ENCODE measurements around the gene PCID2.
"Not testable (repeated sequence)": the region's sequence is repeated elsewhere in the genome, so short reads cannot be mapped to it uniquely, and the experiment has no call there.

The PCID2 gene

DNA sequence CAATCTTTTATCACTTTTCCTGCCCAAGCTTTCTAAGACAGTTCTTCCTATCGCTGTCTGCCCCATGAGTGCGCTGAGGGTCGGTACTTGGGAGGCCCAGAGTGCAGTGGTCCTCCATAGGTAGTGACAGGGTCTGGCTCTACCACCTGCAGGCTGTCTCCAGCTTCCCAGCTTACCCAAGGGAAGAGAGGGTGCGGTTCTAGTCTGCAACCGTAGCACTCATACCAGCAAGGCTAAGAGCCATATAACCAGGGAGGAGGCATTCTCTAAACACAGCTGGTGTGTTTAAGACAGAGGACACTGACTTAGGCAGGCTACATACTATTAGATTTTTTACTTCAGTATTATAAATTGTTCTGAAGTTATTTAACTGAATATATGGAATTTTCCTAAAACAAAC lies 41.8 kb downstream of the PCID2 start:
- no peak for DNase-seq (ENCODE audit: low read depth)
- no peak overlapping the region for H3K4me3 ChIP-seq (ENCODE audit: low read depth, low read length)
- TF ChIP-seq, protein P1, sequence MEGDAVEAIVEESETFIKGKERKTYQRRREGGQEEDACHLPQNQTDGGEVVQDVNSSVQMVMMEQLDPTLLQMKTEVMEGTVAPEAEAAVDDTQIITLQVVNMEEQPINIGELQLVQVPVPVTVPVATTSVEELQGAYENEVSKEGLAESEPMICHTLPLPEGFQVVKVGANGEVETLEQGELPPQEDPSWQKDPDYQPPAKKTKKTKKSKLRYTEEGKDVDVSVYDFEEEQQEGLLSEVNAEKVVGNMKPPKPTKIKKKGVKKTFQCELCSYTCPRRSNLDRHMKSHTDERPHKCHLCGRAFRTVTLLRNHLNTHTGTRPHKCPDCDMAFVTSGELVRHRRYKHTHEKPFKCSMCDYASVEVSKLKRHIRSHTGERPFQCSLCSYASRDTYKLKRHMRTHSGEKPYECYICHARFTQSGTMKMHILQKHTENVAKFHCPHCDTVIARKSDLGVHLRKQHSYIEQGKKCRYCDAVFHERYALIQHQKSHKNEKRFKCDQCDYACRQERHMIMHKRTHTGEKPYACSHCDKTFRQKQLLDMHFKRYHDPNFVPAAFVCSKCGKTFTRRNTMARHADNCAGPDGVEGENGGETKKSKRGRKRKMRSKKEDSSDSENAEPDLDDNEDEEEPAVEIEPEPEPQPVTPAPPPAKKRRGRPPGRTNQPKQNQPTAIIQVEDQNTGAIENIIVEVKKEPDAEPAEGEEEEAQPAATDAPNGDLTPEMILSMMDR (IDR thresholded peaks at IDR 0.05; ENCODE audit: control insufficient read depth, extremely low read depth, insufficient read depth): no peak

DNA sequence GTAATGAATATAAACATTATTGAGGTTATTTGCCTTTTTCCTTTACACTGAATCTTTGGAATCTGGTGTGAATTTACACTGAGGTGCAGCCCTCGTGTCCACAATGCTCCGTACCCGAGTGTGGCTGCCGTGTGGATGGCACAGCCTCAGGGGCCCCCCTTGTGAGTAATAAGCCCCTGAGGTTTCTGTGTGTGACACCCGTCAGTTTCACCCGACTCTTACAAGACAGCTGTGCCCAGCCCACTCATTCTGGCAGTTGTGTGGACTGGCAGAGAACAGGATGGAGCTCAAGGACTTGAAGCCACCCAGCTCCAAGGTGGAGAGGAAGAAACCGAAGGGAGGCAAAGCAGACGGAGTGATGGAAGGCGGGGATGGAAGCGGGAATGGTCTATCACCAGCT lies 42.2 kb downstream of the PCID2 start:
- H3K4me3 ChIP-seq (ENCODE audit: low read depth, low read length): no peak overlapping the region
- DNase-seq (ENCODE audit: low read depth): no peak
- TF ChIP-seq, protein P1 (IDR thresholded peaks at IDR 0.05; ENCODE audit: control insufficient read depth, extremely low read depth, insufficient read depth): no peak

DNA sequence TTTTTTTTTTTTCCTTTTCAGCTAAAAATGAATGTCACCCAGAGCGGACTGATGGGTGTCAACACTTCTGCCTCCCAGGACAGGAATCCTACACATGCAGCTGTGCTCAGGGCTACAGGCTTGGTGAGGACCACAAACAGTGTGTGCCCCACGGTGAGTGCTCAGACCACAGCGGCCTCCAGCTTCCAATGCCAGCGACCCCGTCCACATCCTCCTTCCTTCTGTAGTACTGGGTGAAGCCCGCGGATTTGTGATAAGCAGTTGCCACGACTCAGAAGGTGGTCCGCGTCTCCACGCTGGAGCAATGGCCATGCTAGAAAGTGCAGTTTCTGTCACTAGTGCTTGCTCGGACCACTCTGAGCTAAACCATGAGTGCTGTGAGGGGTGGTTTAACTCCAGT lies 44.0 kb downstream of the PCID2 start:
- TF ChIP-seq, protein P1 (IDR thresholded peaks at IDR 0.05; ENCODE audit: control insufficient read depth, extremely low read depth, insufficient read depth): no peak
- DNase-seq (ENCODE audit: low read depth): no peak
- no peak overlapping the region for H3K4me3 ChIP-seq (ENCODE audit: low read depth, low read length)

DNA sequence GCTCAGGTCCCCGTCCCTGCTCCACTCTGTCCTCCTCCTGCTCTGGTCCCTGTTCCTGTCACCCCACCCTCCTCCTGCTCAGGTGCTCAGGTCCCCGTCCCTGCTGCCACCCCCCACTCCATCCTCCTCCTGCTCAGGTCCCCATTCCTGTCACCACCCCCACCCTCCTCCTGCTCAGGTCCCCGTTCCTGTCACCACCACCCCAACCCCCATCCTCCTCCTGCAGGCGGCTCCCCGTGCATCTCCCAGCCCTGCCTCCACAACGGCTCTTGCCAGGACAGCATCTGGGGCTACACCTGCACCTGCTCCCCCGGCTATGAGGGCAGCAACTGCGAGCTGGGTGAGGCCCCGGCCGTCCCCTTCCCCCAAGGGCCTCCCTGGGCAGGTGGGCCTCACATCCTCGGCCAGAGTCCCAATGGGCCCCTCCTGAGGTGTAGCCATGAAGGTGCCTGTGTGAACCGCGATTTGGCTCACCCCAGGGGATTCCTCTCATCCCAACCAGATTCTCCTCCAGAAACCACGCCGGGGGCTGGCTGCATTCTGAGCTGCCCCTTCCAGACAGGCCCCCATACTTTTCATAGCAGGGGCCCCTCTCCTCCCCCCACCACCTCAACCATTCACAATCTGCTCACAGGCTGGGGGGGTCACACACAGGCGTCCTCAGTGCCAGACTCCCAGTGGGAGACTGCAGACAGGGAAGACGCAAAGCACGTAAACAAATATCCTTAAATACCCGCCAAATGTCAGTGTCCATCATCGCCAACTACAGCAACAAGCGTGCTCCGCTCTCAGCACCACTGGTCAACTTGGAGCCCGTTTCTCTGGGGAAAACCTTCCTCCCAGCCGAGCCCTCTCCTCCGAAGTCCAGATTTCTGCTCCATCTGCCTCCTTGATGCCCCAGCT lies 45.4 kb downstream of the PCID2 start:
- H3K4me3 ChIP-seq (ENCODE audit: low read depth, low read length): no peak overlapping the region
- TF ChIP-seq, protein P1 (IDR thresholded peaks at IDR 0.05; ENCODE audit: control insufficient read depth, extremely low read depth, insufficient read depth): no peak
- DNase-seq (ENCODE audit: low read depth): no peak

DNA sequence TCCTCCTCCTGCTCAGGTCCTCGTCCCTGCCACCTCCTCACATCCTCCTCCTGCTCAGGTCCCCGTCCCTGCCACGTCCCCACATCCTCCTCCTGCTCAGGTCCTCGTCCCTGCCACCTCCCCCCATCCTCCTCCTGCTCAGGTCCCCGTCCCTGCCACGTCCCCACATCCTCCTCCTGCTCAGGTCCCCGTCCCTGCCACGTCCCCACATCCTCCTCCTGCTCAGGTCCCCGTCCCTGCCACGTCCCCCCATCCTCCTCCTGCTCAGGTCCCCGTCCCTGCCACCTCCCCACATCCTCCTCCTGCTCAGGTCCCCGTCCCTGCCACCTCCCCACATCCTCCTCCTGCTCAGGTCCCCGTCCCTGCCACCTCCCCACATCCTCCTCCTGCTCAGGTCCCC lies 46.5 kb downstream of the PCID2 start:
- not testable (repeated sequence) for DNase-seq (ENCODE audit: low read depth); H3K4me3 ChIP-seq (ENCODE audit: low read depth, low read length)

DNA sequence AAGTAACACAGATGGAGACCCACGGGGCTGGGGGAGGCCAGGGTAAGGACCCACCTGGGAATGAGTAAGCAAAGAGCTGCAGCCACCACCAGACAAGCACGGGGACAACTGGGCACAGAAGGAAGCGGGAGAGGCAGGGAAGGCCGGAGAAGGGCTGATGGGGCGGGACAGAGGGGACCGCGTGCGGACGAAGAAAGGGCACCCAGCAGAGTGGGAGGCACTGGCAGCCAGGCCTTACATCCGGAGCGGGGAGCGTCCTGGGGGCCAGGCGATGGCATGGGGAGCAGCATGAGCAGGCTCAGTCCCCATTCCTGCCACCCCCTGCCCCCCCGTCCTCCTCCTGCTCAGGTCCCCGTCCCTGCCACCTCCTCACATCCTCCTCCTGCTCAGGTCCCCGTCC lies 47.0 kb downstream of the PCID2 start:
- DNase-seq (ENCODE audit: low read depth): no peak
- H3K4me3 ChIP-seq (ENCODE audit: low read depth, low read length): no peak overlapping the region
- TF ChIP-seq, protein P1 (IDR thresholded peaks at IDR 0.05; ENCODE audit: control insufficient read depth, extremely low read depth, insufficient read depth): no peak

DNA sequence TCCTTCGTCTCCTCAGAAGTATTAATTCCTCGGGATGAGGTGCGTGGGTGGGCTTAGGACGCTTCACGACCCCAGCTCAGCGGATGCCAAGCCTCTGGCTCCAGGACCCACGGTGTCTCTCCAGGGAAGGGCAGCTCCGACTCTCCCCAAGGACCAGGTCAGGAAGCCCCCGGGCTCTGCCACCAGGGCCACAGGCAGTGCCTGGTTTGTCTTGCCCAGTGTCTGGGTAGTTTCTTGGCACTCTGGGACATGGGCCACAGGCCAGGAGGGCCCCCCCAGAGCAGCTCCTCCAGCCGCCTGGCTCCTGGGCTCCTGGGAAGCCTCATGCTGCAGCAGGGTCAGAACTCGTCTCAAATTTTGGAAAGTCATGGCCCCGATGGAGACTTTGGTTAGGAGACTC lies 47.5 kb downstream of the PCID2 start:
- TF ChIP-seq, protein P1 (IDR thresholded peaks at IDR 0.05; ENCODE audit: control insufficient read depth, extremely low read depth, insufficient read depth): no peak
- H3K4me3 ChIP-seq (ENCODE audit: low read depth, low read length): no peak overlapping the region
- DNase-seq (ENCODE audit: low read depth): no peak
